ENCODE results near the gene PRB3. TPM values are rescaled to one million over a fixed set of nuclear protein-coding genes. Genes with fewer than 3 reads are reported as not detected.

PRB3 gene
- total and polyA plus RNA-seq, 2 experiments from 2014 or later, result not detected

- in situ Hi-C loops (cut with MboI), result no loop called here
- 16 to 20% methylated on average over 1 of the region's 1 CpG for WGBS, 2 experiments (ENCODE audit: low coverage in 1 of 2, low lambda C conversion rate in 2 of 2, missing lambda C conversion rate in 2 of 2)
Observed at GRCh38 chr12:11246489-11246888, 23.0 kb downstream of the PRB3 start.

GRCh38 chr12:11242656-11243055, 26.9 kb downstream of the PRB3 start:
- in situ Hi-C loops (cut with MboI), result no loop called here
- TF ChIP-seq EZH2phosphoT487 (IDR thresholded peaks at IDR 0.05; ENCODE audit: insufficient read depth, low read depth) (no peak), EZH2 (IDR thresholded peaks at IDR 0.05; ENCODE audit: insufficient read depth, poor library complexity, severe bottlenecking) (no peak)
- H3K27me3 ChIP-seq (replicated peaks; ENCODE audit: insufficient read depth), result no peaks in the 10 kb centered on the region

More at GRCh38 chr12:11246489-11246888, 23.0 kb downstream of the PRB3 start:
- Histone ChIP-seq H3K27ac (no peak overlapping the region), H4K20me1 (ENCODE audit: insufficient read depth) (no peaks in the 10 kb centered on the region), H3K4me2 (ENCODE audit: unreplicated experiment) (no peak overlapping the region), H3K36me3 (ENCODE audit: low read depth) (no peaks in the 10 kb centered on the region), H3K4me3 (no peak overlapping the region), H3K4me1 (ENCODE audit: insufficient read depth) (no peaks in the 10 kb centered on the region), H2AFZ (no peak overlapping the region), H3K27me3 (replicated peaks; ENCODE audit: insufficient read depth) (no peaks in the 10 kb centered on the region), H3K9ac (no peak overlapping the region), H3F3A (ENCODE audit: insufficient read depth) (no peaks in the 10 kb centered on the region), H3K79me2 (ENCODE audit: insufficient read depth) (no peaks in the 10 kb centered on the region), H3K9me2 (ENCODE audit: insufficient read depth) (no peaks in the 10 kb centered on the region), H3K9me3 (ENCODE audit: low read depth) (no peaks in the 10 kb centered on the region)
- no peak for DNase-seq
- TF ChIP-seq EZH2phosphoT487 (IDR thresholded peaks at IDR 0.05; ENCODE audit: insufficient read depth, low read depth) (no peak), EZH2 (IDR thresholded peaks at IDR 0.05; ENCODE audit: insufficient read depth, poor library complexity, severe bottlenecking) (no peak)

GRCh38 chr12:11240348-11240930, 29.1 kb downstream of the PRB3 start:
- no peaks in the 10 kb centered on the region for H3K9me3 ChIP-seq (ENCODE audit: low read depth)
- no peak overlapping the region for H3K4me3 ChIP-seq
- no peaks in the 10 kb centered on the region for H3K79me2 ChIP-seq (ENCODE audit: insufficient read depth)
- H3K27me3 ChIP-seq (replicated peaks; ENCODE audit: insufficient read depth), result no peaks in the 10 kb centered on the region
- in situ Hi-C loops (cut with MboI), result no loop called here
- H3K4me1 ChIP-seq (ENCODE audit: insufficient read depth), result no peaks in the 10 kb centered on the region
- no peak for DNase-seq
- H3K36me3 ChIP-seq (ENCODE audit: low read depth), result no peaks in the 10 kb centered on the region
- no peaks in the 10 kb centered on the region for H3K9me2 ChIP-seq (ENCODE audit: insufficient read depth)
- WGBS, 2 experiments (ENCODE audit: low coverage in 1 of 2, low lambda C conversion rate in 2 of 2, missing lambda C conversion rate in 2 of 2), result 0 to 1% methylated on average over 3 of the region's 3 CpGs
- H3K9ac ChIP-seq, result no peak overlapping the region
- TF ChIP-seq EZH2phosphoT487 (IDR thresholded peaks at IDR 0.05; ENCODE audit: insufficient read depth, low read depth), result no peak
- TF ChIP-seq EZH2 (IDR thresholded peaks at IDR 0.05; ENCODE audit: insufficient read depth, poor library complexity, severe bottlenecking), result no peak
- H2AFZ ChIP-seq, result no peak overlapping the region
- H4K20me1 ChIP-seq (ENCODE audit: insufficient read depth), result no peaks in the 10 kb centered on the region
- no peak overlapping the region for H3K4me2 ChIP-seq (ENCODE audit: unreplicated experiment)
- no peak overlapping the region for H3K27ac ChIP-seq
- no peaks in the 10 kb centered on the region for H3F3A ChIP-seq (ENCODE audit: insufficient read depth)

More at GRCh38 chr12:11242656-11243055, 26.9 kb downstream of the PRB3 start:
- Histone ChIP-seq H3K4me1 (ENCODE audit: insufficient read depth) (no peaks in the 10 kb centered on the region), H3K27ac (no peak overlapping the region), H3K4me2 (ENCODE audit: unreplicated experiment) (no peak overlapping the region), H3K9me2 (ENCODE audit: insufficient read depth) (no peaks in the 10 kb centered on the region), H3K9ac (no peak overlapping the region), H3K79me2 (ENCODE audit: insufficient read depth) (no peaks in the 10 kb centered on the region), H2AFZ (no peak overlapping the region), H4K20me1 (ENCODE audit: insufficient read depth) (no peaks in the 10 kb centered on the region), H3F3A (ENCODE audit: insufficient read depth) (no peaks in the 10 kb centered on the region), H3K9me3 (ENCODE audit: low read depth) (no peaks in the 10 kb centered on the region), H3K36me3 (ENCODE audit: low read depth) (no peaks in the 10 kb centered on the region), H3K4me3 (no peak overlapping the region)
- 63 to 78% methylated on average over 3 of the region's 3 CpGs for WGBS, 2 experiments (ENCODE audit: low coverage in 1 of 2, low lambda C conversion rate in 2 of 2, missing lambda C conversion rate in 2 of 2)
- DNase-seq, result no peak

GRCh38 chr12:11238275-11238674, 31.2 kb downstream of the PRB3 start:
- Histone ChIP-seq H3K36me3 (ENCODE audit: low read depth) (no peaks in the 10 kb centered on the region), H3K27ac (no peak overlapping the region), H3K9ac (no peak overlapping the region), H4K20me1 (ENCODE audit: insufficient read depth) (no peaks in the 10 kb centered on the region), H3K4me1 (ENCODE audit: insufficient read depth) (no peaks in the 10 kb centered on the region), H3K9me2 (ENCODE audit: insufficient read depth) (no peaks in the 10 kb centered on the region), H3K79me2 (ENCODE audit: insufficient read depth) (no peaks in the 10 kb centered on the region), H3K4me2 (ENCODE audit: unreplicated experiment) (no peak overlapping the region), H3K4me3 (no peak overlapping the region), H2AFZ (no peak overlapping the region), H3F3A (ENCODE audit: insufficient read depth) (no peaks in the 10 kb centered on the region), H3K9me3 (ENCODE audit: low read depth) (no peaks in the 10 kb centered on the region), H3K27me3 (replicated peaks; ENCODE audit: insufficient read depth) (no peaks in the 10 kb centered on the region)
- 32 to 48% methylated on average over 4 of the region's 4 CpGs for WGBS, 2 experiments (ENCODE audit: low coverage in 1 of 2, low lambda C conversion rate in 2 of 2, missing lambda C conversion rate in 2 of 2)
- TF ChIP-seq EZH2phosphoT487 (IDR thresholded peaks at IDR 0.05; ENCODE audit: insufficient read depth, low read depth) (no peak), EZH2 (IDR thresholded peaks at IDR 0.05; ENCODE audit: insufficient read depth, poor library complexity, severe bottlenecking) (no peak)
- DNase-seq, result no peak
- in situ Hi-C loops (cut with MboI), result no loop called here

Measured in GM23248 (cell line).